Lower leg skin (tissue), 3 donors: ENCODE results near the gene ZNFX1.

Experiments used
- CTCF ChIP-seq, 3 donors: fragments of 450-650 bp; IDR thresholded peaks; one replicate each; pipeline ENCODE4 v1.5.1; 2016; ENCODE audit warnings: antibody characterized with exemption in 3 of 3, mild to moderate bottlenecking in 3 of 3, moderate library complexity in 2 of 3
- POLR2A ChIP-seq, 2 donors: fragments of 450-650 bp; IDR thresholded peaks; one replicate each; pipeline ENCODE4 v1.6.1; 2016 to 2017; ENCODE audit warnings: antibody characterized with exemption in 2 of 2, mild to moderate bottlenecking in 1 of 2, moderate library complexity in 1 of 2

DNA sequence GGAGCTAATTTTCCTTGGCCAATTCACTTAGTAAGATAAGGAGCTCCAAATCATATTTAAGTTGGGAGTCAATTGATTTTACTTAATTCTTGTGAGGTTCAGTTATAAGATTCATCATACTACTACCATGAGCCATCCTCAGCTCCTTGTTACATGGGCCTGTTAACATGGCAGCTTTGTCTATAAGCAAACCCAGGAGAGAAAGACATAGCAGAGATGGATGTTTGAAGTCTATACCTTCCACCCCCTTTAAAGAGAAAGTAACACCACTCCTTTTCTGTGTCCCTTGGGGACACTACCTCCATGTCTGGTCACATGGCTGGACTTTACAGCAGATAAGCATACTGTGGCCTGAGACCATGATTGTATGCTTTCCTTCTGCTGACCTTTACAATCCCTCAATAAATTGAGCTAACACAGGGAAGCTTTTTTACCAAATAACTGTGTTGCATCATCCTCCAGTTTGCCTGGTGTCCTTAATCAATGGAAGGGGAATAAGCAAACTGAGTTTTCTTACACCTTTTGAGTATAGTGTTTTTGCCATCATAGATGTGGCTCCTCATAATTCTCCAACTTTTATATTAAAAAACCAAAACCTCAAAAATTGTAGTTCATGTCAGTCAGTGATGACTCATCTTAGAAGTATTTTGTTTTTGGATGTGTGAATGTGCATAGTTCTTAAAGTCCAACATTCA lies 9.8 kb upstream of the ZNFX1 start:
- no peak for TF ChIP-seq CTCF (IDR thresholded peaks at IDR 0.05)
- TF ChIP-seq POLR2A (IDR thresholded peaks at IDR 0.05): no peak
